Fibroblast of skin of right biceps (primary cell): Measurements from ENCODE around the gene EIF2B4.
"Not testable (repeated sequence)": the region's sequence is repeated elsewhere in the genome, so short reads cannot be mapped to it uniquely, and the experiment has no call there.

Experiments
- DNase-seq: peaks from one replicate; pipeline ENCODE4 v3.0.0-alpha.2; 2013

The EIF2B4 gene

DNA sequence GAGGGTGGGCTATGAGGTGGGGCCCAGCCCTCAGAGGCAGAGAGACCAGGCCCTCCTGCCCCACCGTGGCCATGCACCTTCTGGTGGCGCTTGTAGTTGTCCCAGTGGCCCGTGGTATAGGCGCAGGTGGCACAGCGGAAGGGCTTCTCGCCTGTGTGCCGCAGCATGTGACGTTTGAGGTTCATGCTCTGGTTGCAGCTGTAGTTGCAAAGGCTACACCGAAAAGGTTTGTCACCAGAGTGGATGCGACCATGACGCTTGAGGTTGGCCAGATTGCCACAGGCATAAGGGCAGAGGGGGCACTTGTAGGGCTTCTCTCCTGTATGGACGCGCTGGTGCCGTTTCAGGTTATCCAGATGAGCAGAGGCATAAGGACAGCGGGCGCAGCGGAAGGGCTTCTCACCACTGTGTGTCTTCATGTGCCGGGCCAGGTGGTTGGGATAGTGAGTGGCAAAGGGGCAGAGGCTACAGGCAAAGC lies 7.5 kb upstream of the EIF2B4 start:
- DNase-seq: no peak

DNA sequence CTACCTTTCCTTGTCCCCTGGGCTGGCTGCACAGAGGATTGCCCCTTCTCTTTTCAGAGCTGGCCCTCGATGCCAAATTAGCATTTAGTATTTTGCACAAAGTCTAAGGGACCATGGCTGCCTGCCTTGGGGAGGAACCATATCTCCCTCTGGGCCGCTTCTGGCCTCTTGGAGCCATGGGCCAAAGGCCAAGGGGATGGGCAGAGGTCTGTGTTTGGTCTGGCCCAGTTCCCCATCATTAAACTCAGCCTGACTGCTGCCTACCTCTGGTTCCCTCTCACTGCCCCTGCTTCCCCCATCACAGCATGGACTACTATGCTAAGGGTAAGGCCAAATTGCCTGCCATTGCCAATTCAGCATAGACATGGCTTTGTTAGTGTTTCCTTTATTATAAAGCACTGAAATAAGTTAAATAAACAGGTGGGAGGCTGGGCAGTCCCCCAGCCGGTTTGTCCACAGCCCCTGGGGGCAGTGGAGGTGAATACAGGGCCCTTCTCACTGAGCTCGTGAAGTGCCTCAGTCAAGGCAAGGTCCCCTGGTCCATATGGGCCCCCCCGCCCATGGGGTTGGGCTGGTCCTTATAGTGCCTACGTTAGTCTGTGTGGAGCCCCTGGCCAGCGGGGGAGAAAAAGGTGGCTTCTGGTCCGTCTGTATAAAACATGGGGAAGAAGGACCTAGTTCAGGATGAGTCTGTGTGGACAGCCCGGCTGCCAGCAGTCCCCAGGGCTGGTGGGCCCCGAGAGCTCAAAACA lies 6.9 kb upstream of the EIF2B4 start:
- DNase-seq: no peak

DNA sequence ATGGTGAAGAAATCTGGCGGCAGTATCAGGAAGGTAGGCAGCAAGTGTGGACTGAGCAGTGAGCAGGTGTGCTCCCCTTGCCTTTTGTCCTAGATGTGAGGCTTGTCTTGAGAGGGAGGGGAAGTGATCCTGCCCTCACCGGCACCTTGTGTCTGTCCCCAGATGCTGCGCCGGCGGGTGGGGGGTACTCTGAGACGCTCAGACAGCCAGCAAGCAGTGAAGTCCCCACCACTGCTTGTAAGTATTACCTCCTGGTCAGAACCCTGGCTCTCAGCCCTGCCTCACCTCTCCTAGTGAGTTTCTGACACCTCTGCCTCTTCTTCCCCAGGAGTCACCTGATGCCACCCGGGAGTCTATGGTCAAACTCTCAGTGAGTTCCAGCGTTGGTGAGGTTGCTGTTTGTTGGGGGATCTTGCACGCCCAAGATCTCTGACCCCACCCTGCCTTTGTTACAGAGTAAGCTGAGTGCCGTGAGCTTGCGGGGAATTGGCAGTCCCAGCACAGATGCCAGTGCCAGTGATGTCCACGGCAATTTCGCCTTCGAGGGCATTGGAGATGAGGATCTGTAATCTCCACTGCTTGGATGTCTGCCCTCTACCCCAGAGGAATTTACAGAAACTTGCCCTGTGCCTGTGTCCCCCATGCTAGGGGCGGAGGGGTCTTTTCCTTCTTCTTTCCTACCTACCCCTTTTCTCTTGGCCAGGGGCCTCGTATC lies 6.2 kb upstream of the EIF2B4 start:
- DNase-seq: no peak

DNA sequence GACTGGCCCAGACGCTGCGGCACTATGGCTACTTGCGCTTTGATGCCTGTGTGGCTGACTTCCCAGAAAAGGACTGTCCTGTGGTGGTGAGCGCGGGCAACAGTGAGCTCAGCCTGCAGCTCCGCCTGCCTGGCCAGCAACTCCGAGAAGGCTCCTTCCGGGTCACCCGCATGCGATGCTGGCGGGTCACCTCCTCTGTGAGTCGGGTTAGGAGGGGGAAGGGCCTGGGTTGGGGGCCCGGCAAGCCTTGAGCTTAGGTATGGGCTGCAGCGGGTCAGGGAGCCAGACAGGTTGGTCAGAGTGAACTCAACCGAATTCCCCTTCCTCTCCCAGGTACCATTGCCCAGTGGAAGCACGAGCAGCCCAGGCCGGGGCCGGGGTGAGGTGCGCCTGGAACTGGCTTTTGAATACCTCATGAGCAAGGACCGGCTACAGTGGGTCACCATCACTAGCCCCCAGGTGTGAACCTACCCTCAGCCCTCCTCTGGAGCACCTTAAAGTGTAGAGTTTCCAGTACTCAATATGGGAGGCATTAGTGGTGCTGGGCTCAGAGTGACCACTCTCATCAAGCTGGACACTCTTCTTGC lies 5.5 kb upstream of the EIF2B4 start:
- no peak for DNase-seq

DNA sequence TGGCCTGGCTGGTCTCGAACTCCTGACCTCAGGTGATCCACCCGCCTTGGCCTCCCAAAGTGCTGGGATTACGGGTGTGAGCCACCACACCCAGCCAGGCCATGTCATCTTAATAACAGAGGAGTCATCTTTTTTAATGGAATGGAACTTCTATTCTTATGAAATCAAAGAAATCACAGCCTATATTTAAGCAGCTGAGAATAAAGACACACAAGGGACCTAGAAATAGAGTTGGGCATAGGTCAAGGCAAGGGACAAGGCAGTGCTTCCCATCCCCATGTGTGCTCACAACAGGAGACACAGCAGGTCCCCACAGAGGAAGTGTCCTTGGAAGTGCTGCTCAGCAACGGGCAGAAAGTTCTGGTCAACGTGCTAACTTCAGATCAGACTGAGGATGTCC lies 3.4 kb upstream of the EIF2B4 start:
- no peak for DNase-seq

DNA sequence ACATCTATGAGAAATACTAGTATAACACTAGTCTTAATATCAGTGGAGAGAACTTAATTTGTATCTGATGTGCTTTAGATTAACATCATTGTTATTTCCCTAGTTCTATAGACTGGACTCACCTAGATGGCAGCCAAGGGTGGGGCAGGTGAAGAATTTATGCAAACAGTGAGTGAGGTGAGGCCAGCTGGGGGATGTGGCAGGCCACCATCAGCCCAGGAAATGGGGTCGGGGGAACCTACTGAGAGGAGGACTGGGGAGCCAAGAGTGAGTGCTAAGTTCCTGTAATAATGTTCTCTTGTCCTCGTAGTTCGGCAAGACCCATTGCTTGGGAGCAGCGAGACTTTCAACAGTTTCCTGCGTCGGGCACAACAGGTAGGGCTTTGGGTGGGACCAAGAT lies 2.8 kb upstream of the EIF2B4 start:
- DNase-seq: no peak

DNA sequence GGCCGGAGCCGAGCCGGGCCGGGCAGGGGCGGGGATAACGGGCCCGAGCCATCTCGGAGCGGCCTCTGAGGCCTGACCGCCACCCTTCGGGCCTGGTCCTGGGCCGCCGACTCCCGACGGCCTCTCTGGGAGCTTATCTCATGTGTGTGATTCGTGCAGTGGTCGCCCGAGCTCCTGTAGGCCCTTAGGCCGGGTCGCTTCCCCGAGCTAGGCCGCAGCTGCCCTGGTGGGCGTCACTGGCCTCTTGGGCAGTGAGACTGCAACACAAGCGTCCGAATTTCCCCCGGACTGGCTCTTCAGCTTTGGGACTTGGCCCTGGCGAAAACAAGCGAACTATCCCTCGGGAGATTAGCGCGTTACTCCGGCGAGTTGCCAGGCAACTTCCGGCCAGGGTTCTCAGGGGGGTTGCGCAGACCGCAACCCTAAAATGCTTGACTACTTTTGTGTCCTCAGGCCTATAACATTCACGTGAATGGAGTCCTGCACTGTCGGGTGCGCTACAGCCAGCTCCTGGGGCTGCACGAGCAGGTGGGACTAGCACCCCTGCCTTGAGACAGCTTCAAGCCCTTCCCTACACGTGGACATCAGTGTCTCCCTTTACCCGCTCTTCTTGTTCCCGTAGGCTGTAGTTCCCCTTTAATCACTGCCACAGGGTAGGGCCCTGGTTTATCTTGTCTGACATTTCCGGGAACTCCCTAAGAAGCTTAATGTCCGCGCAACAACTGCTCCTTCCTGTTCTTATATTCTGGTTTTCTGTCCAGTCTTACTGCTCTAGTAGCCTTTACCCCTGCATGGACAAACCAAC lies 880 bp upstream of the EIF2B4 start:
- DNase-seq: peak; percentile 57

DNA sequence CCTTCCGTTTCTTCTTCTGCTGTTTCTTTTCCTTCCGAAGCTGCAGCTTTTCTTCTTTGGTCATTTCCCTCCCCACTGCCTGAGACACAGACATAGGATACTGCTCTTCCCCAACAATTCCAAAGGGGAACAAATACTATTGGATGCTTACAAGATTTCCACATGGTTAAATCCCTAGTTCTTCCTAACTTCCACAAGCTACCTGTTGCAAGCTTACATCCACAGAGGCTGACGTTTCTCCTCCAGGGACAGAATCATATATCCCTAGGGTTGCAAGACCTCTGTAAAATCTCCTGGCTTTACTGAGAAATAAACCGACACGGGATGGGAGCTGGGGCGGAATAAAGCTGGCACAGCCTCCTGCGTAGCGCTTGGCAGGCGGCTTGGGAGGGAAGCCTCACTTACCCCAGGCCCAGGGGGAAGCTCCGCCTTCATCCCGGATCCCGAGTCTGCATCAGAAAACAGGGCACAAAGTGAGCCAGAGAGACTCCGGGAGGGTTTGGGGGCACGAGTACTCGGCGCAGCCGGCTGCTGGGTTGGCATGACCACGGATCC lies 590 bp downstream of the EIF2B4 start:
- peak; percentile 53 for DNase-seq

DNA sequence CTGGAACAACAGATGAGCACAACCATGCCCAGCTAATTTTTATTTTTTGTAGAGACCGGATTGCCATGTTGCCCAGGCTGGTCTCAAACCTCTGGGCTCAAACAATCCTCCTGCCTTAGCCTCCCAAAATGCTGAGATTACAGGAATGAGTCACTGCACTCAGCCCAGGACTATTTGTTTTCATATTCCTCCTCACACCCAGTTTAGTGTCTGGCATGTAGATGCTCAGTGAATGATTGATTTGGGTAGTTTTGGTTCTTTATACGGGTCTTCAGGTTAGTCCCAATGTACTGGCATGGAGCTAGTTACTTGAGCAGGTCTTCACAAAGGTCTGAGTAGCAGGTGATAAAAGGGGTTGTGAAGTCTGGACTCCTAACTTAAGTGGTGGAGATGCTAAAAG lies 6.2 kb downstream of the EIF2B4 start:
- DNase-seq: no peak

DNA sequence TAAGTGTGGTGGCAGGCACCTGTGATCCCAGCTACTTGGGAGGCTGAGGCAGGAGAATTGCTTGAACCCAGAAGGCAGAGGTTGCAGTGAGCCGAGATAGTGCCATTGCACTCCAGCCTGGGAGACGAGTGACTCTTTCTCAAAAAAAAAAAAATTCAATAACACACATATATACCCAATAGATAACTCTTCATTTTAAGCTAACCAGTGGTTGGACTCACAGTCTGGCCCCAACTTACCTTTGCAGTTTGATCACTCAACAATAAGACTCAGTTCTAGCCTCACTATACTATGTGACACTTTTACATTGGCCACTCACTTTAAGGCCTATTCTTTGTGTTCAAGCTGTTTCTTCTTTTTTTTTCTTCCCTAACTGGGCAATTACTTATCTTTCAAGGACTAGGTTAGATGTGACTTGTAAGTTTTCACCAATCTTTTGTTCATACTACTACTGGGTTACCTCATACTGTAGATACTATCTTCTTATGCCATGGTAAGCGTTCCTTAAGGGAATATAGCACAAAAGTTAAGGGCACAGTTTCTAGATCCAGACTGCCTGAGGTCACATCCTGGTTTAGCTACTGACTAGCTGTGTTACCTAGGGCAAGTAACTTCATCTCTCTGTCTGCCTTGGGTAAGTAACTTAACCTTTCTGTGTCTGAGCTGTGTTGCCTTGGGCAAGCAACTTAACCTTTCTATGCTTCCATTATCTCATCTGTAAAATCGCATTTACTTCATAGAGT lies 7.3 kb downstream of the EIF2B4 start:
- no peak for DNase-seq

DNA sequence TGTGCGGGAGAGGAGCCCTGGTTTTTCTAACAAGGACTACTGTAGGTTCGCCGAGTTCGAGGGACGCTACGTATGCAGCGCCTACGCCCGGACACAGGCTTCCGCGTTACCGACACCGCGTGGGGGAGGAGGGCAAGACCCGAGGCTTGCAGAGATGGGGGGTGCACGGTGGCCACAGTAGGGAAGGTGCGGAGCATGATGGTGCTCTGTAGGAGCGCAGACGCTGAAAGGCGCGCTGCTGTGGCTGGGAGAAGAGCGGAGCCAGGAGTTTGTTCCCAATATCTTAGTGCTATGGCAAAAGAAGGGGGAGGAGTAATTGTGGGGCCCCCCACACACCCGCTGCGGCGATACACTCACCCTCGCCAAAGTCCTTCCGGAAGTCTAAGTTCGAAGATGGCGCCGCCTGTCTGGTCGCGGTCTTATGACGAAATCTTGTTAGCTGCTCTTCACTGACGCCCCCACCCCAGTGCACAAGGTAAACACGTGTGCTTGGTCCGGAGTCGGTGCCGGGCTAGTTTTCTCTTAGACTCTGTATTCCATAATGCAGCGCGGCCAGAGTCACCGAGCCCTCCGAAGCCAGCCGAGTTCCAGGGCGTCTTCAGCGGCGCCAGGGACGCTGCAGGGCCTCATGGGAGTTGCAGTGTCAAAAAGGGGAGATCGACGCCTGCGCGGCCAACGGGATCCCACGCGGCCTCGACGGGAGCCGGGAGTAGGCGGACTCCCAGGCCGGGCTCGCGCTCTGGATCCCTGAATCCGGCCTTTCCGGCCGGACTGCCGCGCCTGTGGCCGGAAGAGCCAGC lies 13.6 kb downstream of the EIF2B4 start, which contains the start of gene GTF3C2:
Gene GTF3C2 (minus strand): TSS at position 383 of the 800 bp plus-strand sequence. CDS start 13,210 bp downstream, outside the sequence.
- peak; percentile 99 for DNase-seq

DNA sequence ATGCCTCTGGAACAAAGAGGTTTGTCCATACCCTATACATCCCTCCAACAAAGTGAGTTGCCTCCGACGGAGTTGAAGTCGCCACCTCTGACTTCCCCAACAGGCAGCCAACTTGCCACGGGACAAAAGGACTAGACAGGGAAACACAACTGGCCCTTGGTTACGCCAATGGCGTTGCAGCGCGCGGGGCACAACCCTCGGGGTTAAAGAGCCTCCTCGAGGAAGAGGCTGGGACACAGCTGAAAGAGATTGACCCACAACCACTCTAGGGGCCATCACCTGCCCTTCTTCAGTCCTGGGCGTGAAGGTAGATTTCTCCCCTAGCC lies 14.1 kb downstream of the EIF2B4 start:
- DNase-seq: peak; percentile 53

DNA sequence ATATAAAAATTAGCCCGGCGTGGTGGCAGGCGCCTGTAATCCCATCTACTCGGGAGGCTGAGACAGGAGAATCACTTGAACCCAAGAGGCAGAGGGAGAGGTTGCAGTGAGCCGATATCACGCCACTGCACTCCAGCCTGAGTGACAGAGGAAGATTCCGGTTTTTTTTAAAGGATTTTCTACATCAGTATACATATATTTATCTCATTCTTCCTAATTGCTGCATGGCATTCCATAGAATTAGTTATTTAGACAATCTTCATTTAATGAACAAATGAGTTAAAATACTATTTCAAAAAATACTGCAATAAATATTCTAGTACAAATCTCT lies 15.6 kb downstream of the EIF2B4 start:
- no peak for DNase-seq

DNA sequence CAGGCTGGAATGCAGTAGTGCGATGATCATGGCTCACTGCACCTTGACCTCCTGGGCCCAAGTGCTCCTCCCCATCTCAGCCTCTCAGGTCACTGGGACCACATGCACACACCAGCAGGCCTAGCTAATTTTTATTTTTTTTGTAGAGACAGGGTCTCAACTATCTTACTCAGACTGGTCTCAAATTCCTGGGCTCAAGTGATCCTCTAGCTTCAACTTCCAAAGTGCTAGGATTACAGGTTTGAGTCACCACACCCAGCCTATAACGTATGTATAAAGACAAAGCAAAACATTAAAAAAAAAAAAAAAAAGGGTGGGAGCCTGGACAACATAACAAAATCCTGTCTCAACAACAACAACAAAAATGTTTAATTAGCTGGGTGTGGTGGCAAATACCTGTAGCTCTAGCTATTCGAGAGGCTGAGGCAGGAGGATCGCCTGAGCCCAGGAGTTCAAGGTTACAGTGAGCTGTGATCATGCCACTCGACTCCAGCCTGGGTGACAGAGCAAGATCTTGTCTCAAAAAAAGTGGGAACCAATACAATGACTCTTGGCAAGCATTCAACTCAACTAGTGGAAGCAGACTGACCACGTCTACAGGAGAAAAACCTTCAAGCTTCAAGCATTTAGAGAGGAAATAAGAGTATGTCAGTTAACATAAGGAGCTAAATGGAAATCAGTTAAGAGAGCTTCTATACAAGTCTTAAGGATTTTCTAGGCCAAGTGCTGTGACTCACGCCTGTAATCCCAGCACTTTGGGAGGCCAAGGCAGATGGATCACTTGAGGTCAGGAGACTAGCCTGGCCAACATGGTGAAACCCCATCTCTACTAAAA lies 16.2 kb downstream of the EIF2B4 start:
- peak; percentile 20 for DNase-seq

DNA sequence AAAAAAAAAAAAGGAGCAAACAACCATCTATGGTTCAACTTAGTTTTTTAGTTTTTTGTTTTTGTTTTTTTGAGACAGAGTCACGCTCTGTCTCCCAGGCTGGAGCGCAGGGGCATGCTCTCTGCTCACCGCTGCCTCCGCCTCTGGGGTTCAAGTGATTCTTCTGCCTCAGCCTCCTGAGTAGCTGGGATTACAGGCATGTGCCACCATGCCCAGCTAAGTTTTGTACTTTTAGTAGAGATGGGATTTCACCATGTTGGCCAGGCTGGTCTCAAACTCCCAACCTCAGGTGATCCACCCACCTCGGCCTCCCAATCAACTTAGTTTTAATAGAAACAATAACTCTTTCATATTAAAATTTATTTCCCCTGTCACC lies 16.8 kb downstream of the EIF2B4 start:
- not testable (repeated sequence) for DNase-seq

DNA sequence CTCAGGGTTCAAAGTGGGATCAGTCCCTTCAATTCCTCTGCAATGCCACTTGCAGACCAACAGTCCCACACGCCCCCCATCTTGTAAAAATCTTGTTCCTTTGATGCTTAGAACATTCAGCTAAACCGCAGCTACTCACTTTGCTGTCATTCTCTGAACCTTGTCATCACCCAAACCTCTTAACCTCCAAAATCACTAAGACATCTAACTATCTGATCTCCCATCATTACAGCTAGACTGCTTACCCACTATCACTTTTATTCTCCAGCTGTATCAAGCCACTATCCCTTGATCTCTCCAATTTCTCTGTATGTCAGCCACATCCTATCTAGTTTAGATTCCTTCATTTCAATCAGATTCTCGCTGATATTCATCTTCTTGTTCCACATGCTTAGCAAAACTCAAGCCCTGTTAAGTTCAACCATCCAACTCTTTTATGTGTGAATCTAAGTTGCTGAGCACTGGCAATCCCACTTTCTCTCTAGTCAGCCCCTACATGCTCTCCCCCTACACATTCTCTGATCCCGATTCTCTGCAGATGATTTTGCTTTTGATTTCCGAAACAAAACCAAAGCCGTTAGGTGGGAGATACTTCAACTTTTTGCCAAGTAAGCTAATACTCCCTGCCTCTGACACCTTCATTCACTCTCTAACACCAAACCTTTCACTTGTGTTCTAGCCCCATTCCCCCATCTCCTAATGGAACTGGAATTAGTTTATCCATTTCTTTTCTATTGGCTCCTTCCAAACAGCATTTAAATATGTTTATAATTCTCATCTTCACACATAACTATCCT lies 18.1 kb downstream of the EIF2B4 start:
- no peak for DNase-seq

DNA sequence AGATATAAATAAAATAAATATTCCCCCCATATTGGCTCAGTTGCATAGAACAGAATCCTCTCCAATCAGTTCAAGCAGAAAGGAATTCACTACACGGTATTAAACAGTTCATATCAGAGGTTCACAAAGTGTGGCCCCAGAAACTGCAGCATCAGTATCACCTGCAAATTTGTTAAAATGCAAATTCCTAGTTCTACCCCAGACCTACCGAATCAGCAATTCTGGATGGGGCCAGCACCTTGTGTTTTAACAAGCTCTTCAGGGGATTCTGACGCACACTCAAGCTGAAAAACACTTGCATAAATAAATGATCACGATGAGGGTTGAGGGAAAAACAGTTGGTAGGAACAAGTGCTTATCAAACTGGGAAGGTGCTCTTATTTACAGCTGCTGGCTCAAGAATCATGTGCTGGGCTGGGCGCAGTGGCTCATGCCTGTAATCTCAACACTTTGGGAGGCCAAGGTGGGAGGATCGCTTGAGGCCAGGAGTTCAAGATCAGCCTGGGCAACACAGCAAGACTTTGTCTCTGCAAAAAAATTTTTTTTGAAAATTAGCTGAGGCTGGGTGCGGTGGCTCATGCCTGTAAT lies 19.9 kb downstream of the EIF2B4 start:
- no peak for DNase-seq

DNA sequence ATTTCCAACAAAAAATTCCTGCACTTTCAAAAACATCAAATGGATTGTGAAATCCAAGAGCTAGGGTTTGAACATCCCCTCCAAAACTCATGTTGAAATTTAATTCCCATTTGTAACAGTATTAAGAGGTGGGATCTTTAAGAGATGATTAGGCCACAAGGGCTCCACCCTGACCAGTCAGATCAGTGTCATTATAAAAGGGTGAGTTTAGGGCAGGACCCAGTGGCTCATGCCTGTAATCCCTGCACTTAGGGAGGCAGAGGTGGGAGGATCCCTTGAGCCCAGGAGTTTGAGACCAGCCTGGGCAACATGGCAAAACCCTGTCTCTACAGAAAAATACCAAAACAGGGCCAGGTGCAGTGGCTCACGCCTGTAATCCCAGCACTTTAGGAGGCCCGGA lies 22.5 kb downstream of the EIF2B4 start:
- no peak for DNase-seq

DNA sequence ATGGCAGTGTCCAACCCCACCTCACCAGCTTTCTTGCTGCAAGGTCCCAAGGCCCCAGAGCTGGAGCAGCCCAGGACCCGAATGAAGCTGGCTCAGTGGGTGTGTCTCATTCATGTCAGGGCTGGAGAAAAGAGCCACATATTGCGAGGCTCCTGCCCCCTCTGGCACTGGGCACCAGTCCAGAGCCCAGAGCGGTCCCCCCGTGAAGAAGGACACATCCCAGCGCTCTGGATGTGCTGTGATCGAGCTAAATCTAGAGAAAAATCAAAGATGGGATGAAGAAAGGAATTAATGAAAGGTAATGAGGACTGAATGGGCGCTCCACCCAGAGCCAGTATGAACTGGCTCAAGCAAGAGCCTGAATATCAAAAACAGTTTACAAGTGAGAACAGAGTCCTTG lies 34.0 kb downstream of the EIF2B4 start:
- DNase-seq: no peak
